BLaER1 treated with 17β-estradiol and CSF1 and Interleukin-3, amounts not matched to agents 10 nM and 100 nM (cell line): ENCODE measurements around the gene NMB.
"Not testable (repeated sequence)": the region's sequence is repeated elsewhere in the genome, so short reads cannot be mapped to it uniquely, and the experiment has no call there.

Experiments used
- H3K27ac ChIP-seq, 11 experiments: shearing (Covaris generic); formaldehyde crosslinking; 2 replicates each; pipeline ENCODE4 v1.8.1; 2022
- H3K27me3 ChIP-seq, 11 experiments: shearing (Covaris generic); formaldehyde crosslinking; 2 replicates each; pipeline ENCODE4 v1.8.1; 2022
- H3K36me3 ChIP-seq, 11 experiments: shearing (Covaris generic); formaldehyde crosslinking; 2 replicates each; pipeline ENCODE4 v1.8.1; 2022
- H3K4me1 ChIP-seq, 10 experiments: shearing (Covaris generic); formaldehyde crosslinking; 2 replicates each; pipeline ENCODE4 v1.8.1; 2022
- H3K4me2 ChIP-seq, 11 experiments: shearing (Covaris generic); formaldehyde crosslinking; 2 replicates each; pipeline ENCODE4 v1.8.1; 2022
- H3K4me3 ChIP-seq, 10 experiments: shearing (Covaris generic); formaldehyde crosslinking; 2 replicates each; pipeline ENCODE4 v1.8.1; 2022
- H3K9ac ChIP-seq, 11 experiments: shearing (Covaris generic); formaldehyde crosslinking; 2 replicates each; pipeline ENCODE4 v1.8.1; 2022
- H3K9me3 ChIP-seq, 11 experiments: shearing (Covaris generic); formaldehyde crosslinking; replicated peaks in 1 of 11; 2 replicates each; pipeline ENCODE4 v1.8.1; 2022
- H4K20me1 ChIP-seq, 11 experiments: shearing (Covaris generic); formaldehyde crosslinking; 2 replicates each; pipeline ENCODE4 v1.8.1; 2022
- Cebpa-rat ChIP-seq, 11 experiments: shearing (Covaris generic); IDR thresholded peaks; 2 replicates each; pipeline ENCODE4 v1.8.1; 2022

Gene NMB

DNA sequence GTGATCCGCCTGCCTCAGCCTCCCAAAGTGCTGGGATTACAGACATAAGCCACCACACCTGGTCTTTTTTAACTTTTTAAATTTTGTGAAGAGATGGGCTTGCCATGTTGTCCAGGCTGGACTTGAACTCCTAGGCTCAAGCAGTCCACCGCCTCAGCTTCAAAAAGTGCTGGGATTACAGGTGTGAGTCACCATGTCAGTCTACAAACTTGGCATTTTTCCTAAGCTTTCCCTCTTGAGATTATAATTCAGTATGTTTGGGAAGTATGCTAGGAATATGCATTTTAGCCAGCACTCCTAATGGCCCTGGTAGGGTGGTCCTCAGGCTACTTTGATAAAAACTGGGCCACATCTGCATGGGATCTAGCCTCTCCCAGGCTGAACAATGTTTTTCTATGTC is 8.3 kb downstream of the NMB start:
- peaks cover 77 to 85% (median 82%) of the 10 kb centered on the region in 11 experiments for H3K36me3 ChIP-seq

GRCh38 chr15:84648539-84648938 is 9.5 kb downstream of the NMB start:
- H3K4me1 ChIP-seq: peaks cover 12 to 47% (median 26%) of the 10 kb centered on the region in 10 experiments
- no peaks in the 10 kb centered on the region for H3K27me3 ChIP-seq
- H3K9ac ChIP-seq: peak overlapping the region in 1 of 11 experiments; percentile 1; a peak in 1 of 22 replicates
- peaks cover 0 to 45% (median 16%) of the 10 kb centered on the region in 11 experiments; a peak in 11 of 22 replicates for H4K20me1 ChIP-seq
- peak overlapping the region in 4 of 11 experiments; percentile 6 to 26 (median 9); a peak in 3 of 22 replicates for H3K4me2 ChIP-seq
- no peaks in the 10 kb centered on the region for H3K9me3 ChIP-seq
- no peak for TF ChIP-seq Cebpa-rat (IDR thresholded peaks at IDR 0.05)
- no peak overlapping the region for H3K4me3 ChIP-seq
- no peak overlapping the region for H3K27ac ChIP-seq
- peaks cover 89 to 96% (median 94%) of the 10 kb centered on the region in 11 experiments for H3K36me3 ChIP-seq

More for the DNA sequence above, 8.3 kb downstream of the NMB start:
- Histone ChIP-seq H3K9me3 (no peaks in the 10 kb centered on the region), H3K4me2 (no peak overlapping the region), H3K4me1 (peaks cover 15 to 50% (median 29%) of the 10 kb centered on the region in 10 experiments), H4K20me1 (peaks cover 0 to 33% (median 16%) of the 10 kb centered on the region in 11 experiments; a peak in 11 of 22 replicates), H3K27me3 (no peaks in the 10 kb centered on the region), H3K9ac (no peak overlapping the region), H3K4me3 (no peak overlapping the region), H3K27ac (no peak overlapping the region)
- TF ChIP-seq Cebpa-rat (IDR thresholded peaks at IDR 0.05): no peak

GRCh38 chr15:84647726-84648125 is 10.3 kb downstream of the NMB start:
- Histone ChIP-seq H3K4me3 (no peak overlapping the region), H3K27ac (no peak overlapping the region), H3K36me3 (peaks cover 96 to 100% (median 100%) of the 10 kb centered on the region in 11 experiments), H3K9me3 (no peaks in the 10 kb centered on the region), H3K27me3 (no peaks in the 10 kb centered on the region), H4K20me1 (peaks cover 0 to 48% (median 16%) of the 10 kb centered on the region in 11 experiments; a peak in 12 of 22 replicates), H3K4me2 (no peak overlapping the region), H3K9ac (no peak overlapping the region), H3K4me1 (peaks cover 9 to 39% (median 22%) of the 10 kb centered on the region in 10 experiments)
- no peak for TF ChIP-seq Cebpa-rat (IDR thresholded peaks at IDR 0.05)

GRCh38 chr15:84645997-84646396 is 12.0 kb downstream of the NMB start:
- Histone ChIP-seq H3K36me3 (peaks cover 99 to 100% (median 100%) of the 10 kb centered on the region in 11 experiments), H3K27ac (no peak overlapping the region), H3K9me3 (no peaks in the 10 kb centered on the region), H3K27me3 (no peaks in the 10 kb centered on the region), H3K4me1 (peaks cover 0 to 22% (median 10%) of the 10 kb centered on the region in 10 experiments; a peak in 14 of 20 replicates), H4K20me1 (peaks cover 0 to 48% (median 16%) of the 10 kb centered on the region in 11 experiments; a peak in 12 of 22 replicates), H3K4me3 (no peak overlapping the region), H3K9ac (no peak overlapping the region), H3K4me2 (no peak overlapping the region)
- TF ChIP-seq Cebpa-rat (IDR thresholded peaks at IDR 0.05): no peak

DNA sequence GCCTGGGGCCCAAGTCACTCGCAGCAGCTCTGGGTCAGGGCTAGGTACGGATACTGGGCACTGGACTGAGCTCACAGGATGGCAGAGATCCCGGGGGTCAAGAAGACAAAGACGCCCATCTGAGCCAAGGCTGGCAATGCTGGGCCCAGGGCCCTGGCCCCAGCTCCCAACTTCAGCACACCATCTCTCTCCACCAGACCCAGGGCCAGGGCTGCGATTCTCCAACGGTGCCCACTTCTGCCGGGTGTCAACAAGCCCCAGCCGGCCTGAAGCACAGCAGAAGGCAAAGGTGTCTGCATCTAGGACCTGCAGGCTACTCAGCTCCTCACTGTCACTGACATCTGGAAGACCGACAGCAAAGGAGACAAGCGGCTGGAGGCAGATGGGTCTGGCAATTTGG is 12.5 kb downstream of the NMB start:
- Histone ChIP-seq H3K4me1 (peaks cover 0 to 17% (median 9%) of the 10 kb centered on the region in 10 experiments; a peak in 13 of 20 replicates), H3K27me3 (no peaks in the 10 kb centered on the region), H3K9ac (peak overlapping the region in 2 of 11 experiments; percentile 4 to 14; a peak in 1 of 22 replicates), H3K27ac (0 out of 22 replicates have a peak overlapping the region, but pooled peaks of 2 of the 11 experiments have one; percentile 0 to 30), H3K4me3 (no peak overlapping the region), H3K4me2 (no peak overlapping the region), H3K36me3 (peaks cover 99 to 100% (median 100%) of the 10 kb centered on the region in 11 experiments), H4K20me1 (peaks cover 0 to 48% (median 16%) of the 10 kb centered on the region in 11 experiments; a peak in 12 of 22 replicates), H3K9me3 (no peaks in the 10 kb centered on the region)
- no peak for TF ChIP-seq Cebpa-rat (IDR thresholded peaks at IDR 0.05)

GRCh38 chr15:84643838-84644237 is 14.2 kb downstream of the NMB start:
- TF ChIP-seq Cebpa-rat (IDR thresholded peaks at IDR 0.05): no peak
- Histone ChIP-seq H3K27ac (no peak overlapping the region), H3K9me3 (no peaks in the 10 kb centered on the region), H3K4me3 (no peak overlapping the region), H3K4me2 (no peak overlapping the region), H3K36me3 (peaks cover 98 to 100% (median 100%) of the 10 kb centered on the region in 11 experiments), H3K9ac (no peak overlapping the region), H4K20me1 (peaks cover 0 to 56% (median 14%) of the 10 kb centered on the region in 11 experiments; a peak in 12 of 22 replicates), H3K27me3 (no peaks in the 10 kb centered on the region), H3K4me1 (peaks cover 0 to 16% (median 7%) of the 10 kb centered on the region in 10 experiments; a peak in 13 of 20 replicates)

GRCh38 chr15:84642640-84643039 is 15.4 kb downstream of the NMB start:
- not testable (repeated sequence) for H3K27me3 ChIP-seq, H3K9ac ChIP-seq
- peaks cover 89 to 100% (median 96%) of the 10 kb centered on the region in 11 experiments for H3K36me3 ChIP-seq

DNA sequence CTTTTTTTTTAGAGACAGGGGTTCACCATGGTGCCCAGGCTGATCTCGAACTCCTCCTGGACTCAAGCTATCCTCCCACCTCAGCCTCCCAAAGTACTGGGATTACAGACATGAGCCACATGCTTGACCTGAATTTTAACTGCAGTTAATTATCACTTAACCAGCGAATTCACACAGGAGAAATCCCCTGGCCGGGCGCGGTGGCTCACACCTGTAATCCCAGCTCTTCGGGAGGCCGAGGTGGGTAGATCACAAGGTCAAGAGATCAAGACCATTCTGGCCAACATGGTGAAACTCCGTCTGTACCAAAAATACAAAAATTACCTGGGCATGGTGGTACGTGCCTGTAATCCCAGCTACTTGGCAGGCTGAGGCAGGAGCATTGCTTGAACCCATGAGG is 16.1 kb downstream of the NMB start:
- not testable (repeated sequence) for H3K4me3 ChIP-seq, H3K27me3 ChIP-seq, H3K9ac ChIP-seq, H3K4me2 ChIP-seq, H3K27ac ChIP-seq, H3K9me3 ChIP-seq
- Histone ChIP-seq H3K4me1 (peaks cover 0 to 22% (median 8%) of the 10 kb centered on the region in 10 experiments; a peak in 12 of 20 replicates), H4K20me1 (peaks cover 0 to 38% (median 11%) of the 10 kb centered on the region in 11 experiments; a peak in 9 of 22 replicates), H3K36me3 (peaks cover 81 to 99% (median 89%) of the 10 kb centered on the region in 11 experiments)

More at GRCh38 chr15:84642640-84643039, 15.4 kb downstream of the NMB start:
- peaks cover 0 to 46% (median 14%) of the 10 kb centered on the region in 11 experiments; a peak in 10 of 22 replicates for H4K20me1 ChIP-seq
- H3K4me2 ChIP-seq: peak overlapping the region in 2 of 11 experiments; percentile 21 to 25; a peak in 1 of 22 replicates
- H3K4me1 ChIP-seq: peaks cover 0 to 22% (median 8%) of the 10 kb centered on the region in 10 experiments; a peak in 12 of 20 replicates
- H3K27ac ChIP-seq, H3K4me3 ChIP-seq, H3K9me3 ChIP-seq: not testable (repeated sequence)

GRCh38 chr15:84638103-84638502 is 19.9 kb downstream of the NMB start:
- H3K4me3 ChIP-seq: no peak overlapping the region
- H3K4me1 ChIP-seq: peaks cover 21 to 40% (median 36%) of the 10 kb centered on the region in 10 experiments
- peak overlapping the region in 1 of 11 experiments; percentile 35; a peak in 2 of 22 replicates for H3K9ac ChIP-seq
- H3K27ac ChIP-seq: peak overlapping the region in 2 of 11 experiments; percentile 31 to 40; a peak in 3 of 22 replicates
- no peak for TF ChIP-seq Cebpa-rat (IDR thresholded peaks at IDR 0.05)
- peaks cover 43 to 70% (median 60%) of the 10 kb centered on the region in 11 experiments for H3K36me3 ChIP-seq
- H3K4me2 ChIP-seq: no peak overlapping the region; a peak in 1 of 22 replicates
- H3K9me3 ChIP-seq: no peaks in the 10 kb centered on the region
- peaks cover 0 to 17% (median 10%) of the 10 kb centered on the region in 11 experiments; a peak in 11 of 22 replicates for H4K20me1 ChIP-seq
- no peaks in the 10 kb centered on the region for H3K27me3 ChIP-seq
